Right lobe of liver (tissue), 4 donors: ENCODE data around the gene SH3BGRL2.

Experiments used
- CTCF ChIP-seq, 4 donors: fragments of 200-600 bp in 3 of 4; fragments of 450-650 bp in 1 of 4; IDR thresholded peaks; one replicate each; pipeline versions ENCODE4 v1.5.1 to v1.8.0; 2016 to 2022; ENCODE audit warnings: antibody characterized with exemption in 4 of 4, mild to moderate bottlenecking in 2 of 4
- POLR2A ChIP-seq: fragments of 450-650 bp; IDR thresholded peaks from one replicate; pipeline ENCODE4 v1.6.1; 2017; ENCODE audit warnings: antibody characterized with exemption, mild to moderate bottlenecking
- donor health status: DM: no; HTN: no; CAD: no.
- donor health status: DM: no; HTN: no; CAD: no.
- donor health status: DM: no; HTN: yes; CAD: no.

GRCh38 chr6:79610306-79611009 is 20.7 kb upstream of the SH3BGRL2 start:
- TF ChIP-seq CTCF (IDR thresholded peaks at IDR 0.05) (no peak), POLR2A (no peak)
